GM12878 (cell line): ENCODE data around the gene TEAD4.

Source experiments
- BCL11A ChIP-seq: IDR thresholded peaks from 2 replicates; pipeline ENCODE4 v1.6.1; 2011; ENCODE audit warnings: low read depth, low read length
- CHD4 ChIP-seq: fragments of 200-600 bp; sonication (generic); IDR thresholded peaks from 2 replicates; pipeline ENCODE4 v1.6.1; 2016; ENCODE audit warnings: mild to moderate bottlenecking
- CTCF ChIP-seq, 3 experiments: IDR thresholded peaks in 2 of 3; conservative IDR thresholded peaks in 1 of 3; 2 replicates each; pipeline ENCODE4 v1.5.1; 2011; ENCODE audit warnings: low read depth in 3 of 3, low read length in 3 of 3, mild to moderate bottlenecking in 3 of 3, control low read depth in 2 of 3, moderate library complexity in 2 of 3, inconsistent platforms in 1 of 3, mixed read lengths in 1 of 3; ENCODE audit not compliant: control insufficient read depth in 2 of 3, insufficient read depth in 1 of 3; ENCODE audit errors: extremely low read depth in 1 of 3
- FOXM1 ChIP-seq: IDR thresholded peaks from 2 replicates; pipeline ENCODE4 v1.6.1; 2012; ENCODE audit warnings: low read depth, mild to moderate bottlenecking, inconsistent platforms, low read length, moderate library complexity
- HDGF ChIP-seq: fragments of 450-650 bp; IDR thresholded peaks from 2 replicates; pipeline ENCODE4 v1.6.1; 2016; ENCODE audit warnings: antibody characterized with exemption
- LARP7 ChIP-seq: fragments of 450-650 bp; IDR thresholded peaks from 2 replicates; pipeline ENCODE4 v1.6.1; 2017; ENCODE audit warnings: mild to moderate bottlenecking
- MXI1 ChIP-seq: fragments of 150-350 bp; IDR thresholded peaks from 2 replicates; pipeline ENCODE4 v1.6.1; 2011; ENCODE audit warnings: low read depth, mild to moderate bottlenecking, inconsistent platforms, low read length, improper control_type of control experiment
- MYB ChIP-seq: fragments of 150-350 bp; IDR thresholded peaks from 2 replicates; pipeline ENCODE4 v1.6.1; 2014; ENCODE audit warnings: mild to moderate bottlenecking, low read depth, low read length, borderline replicate concordance
- NFYB ChIP-seq: IDR thresholded peaks from 2 replicates; pipeline ENCODE4 v1.6.1; 2011; ENCODE audit warnings: low read depth, mild to moderate bottlenecking, low read length, improper control_type of control experiment, moderate library complexity; ENCODE audit not compliant: insufficient read depth
- PAX5 ChIP-seq: IDR thresholded peaks from 2 replicates; pipeline ENCODE4 v1.6.1; 2011; ENCODE audit warnings: low read depth, low read length, borderline replicate concordance
- POLR2A ChIP-seq: IDR thresholded peaks from 2 replicates; pipeline ENCODE4 v1.6.1; 2011; ENCODE audit warnings: low read depth, mild to moderate bottlenecking, low read length
- RAD51 ChIP-seq: fragments of 450-650 bp; IDR thresholded peaks from 2 replicates; pipeline ENCODE4 v1.6.1; 2016; ENCODE audit warnings: moderate library complexity, mild to moderate bottlenecking, inconsistent platforms
- ZNF384 ChIP-seq: IDR thresholded peaks from 2 replicates; pipeline ENCODE4 v1.6.1; 2012; ENCODE audit warnings: low read depth, mild to moderate bottlenecking, low read length, improper control_type of control experiment, borderline replicate concordance

- no peak for TF ChIP-seq MXI1
- TF ChIP-seq BCL11A = no peak
- TF ChIP-seq PAX5 = no peak
- TF ChIP-seq MYB = no peak
- no peak for TF ChIP-seq CTCF (IDR thresholded peaks at IDR 0.05 in 2 of 3, conservative IDR thresholded peaks at IDR 0.05 in 1 of 3; ENCODE audit: control insufficient read depth in 2 of 3, extremely low read depth in 1 of 3, insufficient read depth in 1 of 3, low read depth in 3 of 3, low read length in 3 of 3)
- TF ChIP-seq ZNF384 = no peak
- no peak for TF ChIP-seq CHD4
- no peak for TF ChIP-seq NFYB
- TF ChIP-seq LARP7 = no peak
- TF ChIP-seq RAD51 = no peak
- no peak for TF ChIP-seq HDGF
- no peak for TF ChIP-seq FOXM1
- no peak for TF ChIP-seq POLR2A
Observed at GRCh38 chr12:3048540-3048939, 89.3 kb downstream of the TEAD4 start.
